Caco-2 (cell line): ENCODE measurements around the gene RGS14. TPM values are rescaled to one million over a fixed set of nuclear protein-coding genes. Genes with fewer than 3 reads are reported as not detected.
A peak's percentile ranks its signal among the peaks of the same experiment; 100 is the strongest.

Experiments used
- BruUV-seq: library from RNA; stranded (reverse); fragments of 400-500 nt; replicated peaks from 2 replicates; lab custom pipeline; 2021; lab: Mats Ljungman, UMichigan
- CTCF ChIA-PET: fragments of 300-600 bp; sonication (Branson Sonifier 250); formaldehyde crosslinking; loops from one replicate; lab custom pipeline; 2022; ENCODE audit warnings: antibody characterized with exemption; lab: Charles Lee
- POLR2A ChIA-PET: fragments of 300-600 bp; sonication (Branson Sonifier 250); formaldehyde crosslinking; loops from one replicate; lab custom pipeline; 2022; ENCODE audit warnings: antibody characterized with exemption; lab: Charles Lee
- DNase-seq, 2 experiments: peaks; one replicate each; pipeline versions ENCODE4 v3.0.0 to v3.0.0-alpha.2; 2020 to 2022
- H3K27me3 ChIP-seq: replicated peaks from 2 replicates; pipeline ENCODE4 v1.6.0; 2011; ENCODE audit warnings: low read length; ENCODE audit not compliant: control insufficient read depth, insufficient read depth
- H3K36me3 ChIP-seq: 2 replicates; pipeline ENCODE4 v1.5.1; 2011; ENCODE audit warnings: low read length; ENCODE audit not compliant: control insufficient read depth, insufficient read depth
- H3K4me1 ChIP-seq: fragments of 250-450 bp; sonication (Bioruptor Pico); 2 replicates; pipeline ENCODE4 v1.5.1; 2020; ENCODE audit warnings: mild to moderate bottlenecking
- H3K4me3 ChIP-seq: 2 replicates; pipeline ENCODE4 v1.5.1; 2011; ENCODE audit warnings: low read depth, mild to moderate bottlenecking, control low read depth, low read length
- H3K9me3 ChIP-seq: fragments of 250-450 bp; sonication (Bioruptor Pico); 2 replicates; pipeline ENCODE4 v1.5.1; 2020; ENCODE audit warnings: mild to moderate bottlenecking, moderate library complexity
- H3K27ac Mint-ChIP-seq: one replicate; pipeline ENCODE4 v1.8.0; 2022; ENCODE audit warnings: mixed read lengths; ENCODE audit not compliant: unreplicated experiment
- H3K27me3 Mint-ChIP-seq: one replicate; pipeline ENCODE4 v1.8.0; 2022; ENCODE audit warnings: mixed read lengths; ENCODE audit not compliant: insufficient read depth, unreplicated experiment
- H3K36me3 Mint-ChIP-seq: one replicate; pipeline ENCODE4 v1.8.0; 2022; ENCODE audit warnings: mild to moderate bottlenecking, mixed read lengths; ENCODE audit not compliant: insufficient read depth, unreplicated experiment
- H3K4me1 Mint-ChIP-seq: one replicate; pipeline ENCODE4 v1.8.0; 2022; ENCODE audit warnings: low read depth, mixed read lengths; ENCODE audit not compliant: unreplicated experiment
- H3K4me3 Mint-ChIP-seq: one replicate; pipeline ENCODE4 v1.8.0; 2022; ENCODE audit warnings: mild to moderate bottlenecking, moderate library complexity, mixed read lengths; ENCODE audit not compliant: unreplicated experiment
- H3K9me3 Mint-ChIP-seq: one replicate; pipeline ENCODE4 v1.8.0; 2022; ENCODE audit warnings: mixed read lengths; ENCODE audit not compliant: unreplicated experiment
- intact Hi-C: fragments of 100-400 bp; cut with micrococcal nuclease; formaldehyde crosslinking; loops from one replicate; pipeline ENCODE4 v1.10.0; 2022; ENCODE audit not compliant: unreplicated experiment
- total RNA-seq: library from RNA; stranded (reverse); gene quantifications from 2 replicates; pipeline ENCODE4 v1.2.3, GENCODE V29; 2022
- TF ChIP-seq, protein P1 (sequence below), 2 experiments: fragments of 200-600 bp in 1 of 2; IDR thresholded peaks; 1 replicate in 1 of 2; 2 replicates in 1 of 2; pipeline versions ENCODE4 v1.5.1 to v1.8.0; 2011 to 2022; ENCODE audit warnings: antibody characterized with exemption in 1 of 2, control low read depth in 1 of 2, inconsistent platforms in 1 of 2, low read depth in 1 of 2, low read length in 1 of 2, mild to moderate bottlenecking in 1 of 2, moderate library complexity in 1 of 2; ENCODE audit not compliant: insufficient read depth in 1 of 2, severe bottlenecking in 1 of 2, unreplicated experiment in 1 of 2

RGS14 gene
- total RNA-seq, 1 experiment from 2014 or later = 15.2 TPM

GRCh38 chr5:177316005-177316404 lies 41.7 kb upstream of the RGS14 start:
- no peaks in the 10 kb centered on the region; the same call in 1 of the 2 replicates for H3K36me3 ChIP-seq
- Mint-ChIP-seq H3K4me3 (no peak overlapping the region), H3K36me3 (peaks cover 33% of the 10 kb centered on the region), H3K4me1 (peaks cover 12% of the 10 kb centered on the region), H3K27ac (no peak overlapping the region), H3K9me3 (no peaks in the 10 kb centered on the region), H3K27me3 (no peaks in the 10 kb centered on the region)
- no peaks in the 10 kb centered on the region for H3K9me3 ChIP-seq
- TF ChIP-seq, protein P1, sequence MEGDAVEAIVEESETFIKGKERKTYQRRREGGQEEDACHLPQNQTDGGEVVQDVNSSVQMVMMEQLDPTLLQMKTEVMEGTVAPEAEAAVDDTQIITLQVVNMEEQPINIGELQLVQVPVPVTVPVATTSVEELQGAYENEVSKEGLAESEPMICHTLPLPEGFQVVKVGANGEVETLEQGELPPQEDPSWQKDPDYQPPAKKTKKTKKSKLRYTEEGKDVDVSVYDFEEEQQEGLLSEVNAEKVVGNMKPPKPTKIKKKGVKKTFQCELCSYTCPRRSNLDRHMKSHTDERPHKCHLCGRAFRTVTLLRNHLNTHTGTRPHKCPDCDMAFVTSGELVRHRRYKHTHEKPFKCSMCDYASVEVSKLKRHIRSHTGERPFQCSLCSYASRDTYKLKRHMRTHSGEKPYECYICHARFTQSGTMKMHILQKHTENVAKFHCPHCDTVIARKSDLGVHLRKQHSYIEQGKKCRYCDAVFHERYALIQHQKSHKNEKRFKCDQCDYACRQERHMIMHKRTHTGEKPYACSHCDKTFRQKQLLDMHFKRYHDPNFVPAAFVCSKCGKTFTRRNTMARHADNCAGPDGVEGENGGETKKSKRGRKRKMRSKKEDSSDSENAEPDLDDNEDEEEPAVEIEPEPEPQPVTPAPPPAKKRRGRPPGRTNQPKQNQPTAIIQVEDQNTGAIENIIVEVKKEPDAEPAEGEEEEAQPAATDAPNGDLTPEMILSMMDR (IDR thresholded peaks at IDR 0.05; ENCODE audit: insufficient read depth in 1 of 2, low read depth in 1 of 2, low read length in 1 of 2, severe bottlenecking in 1 of 2, unreplicated experiment in 1 of 2) = no peak
- BruUV-seq = no TSS peak
- ChIA-PET POLR2A (interaction anchor here (0.6 kb wide), 2 partner anchors 13 to 16 kb away, joined by 4 to 8 read pairs; partner anchors contain the start of gene RAB24), CTCF (interaction anchor here (0.6 to 1.4 kb wide), 3 partner anchors 55 to 138 kb away, joined by 4 to 8 read pairs (median 5); partner anchors contain the start of gene GRK6)
- no peak overlapping the region for H3K4me3 ChIP-seq
- intact Hi-C loops = no loop called here
- no peak for DNase-seq
- H3K27me3 ChIP-seq = no peaks in the 10 kb centered on the region
- no peaks in the 10 kb centered on the region for H3K4me1 ChIP-seq

GRCh38 chr5:177317959-177318377 lies 39.8 kb upstream of the RGS14 start:
- no peaks in the 10 kb centered on the region for H3K27me3 Mint-ChIP-seq
- POLR2A ChIA-PET = interaction anchor here (0.6 kb wide), 1 partner anchor 34 kb away, joined by 3 read pairs; the partner anchor contains the start of gene LMAN2
- H3K27ac Mint-ChIP-seq = peak overlapping the region; percentile 42
- no TSS peak for BruUV-seq
- no peak overlapping the region for H3K4me3 Mint-ChIP-seq
- H3K36me3 Mint-ChIP-seq = peaks cover 28% of the 10 kb centered on the region
- no peaks in the 10 kb centered on the region for H3K9me3 Mint-ChIP-seq
- Histone ChIP-seq H3K27me3 (no peaks in the 10 kb centered on the region), H3K4me3 (no peak overlapping the region), H3K36me3 (no peaks in the 10 kb centered on the region; the same call in 1 of the 2 replicates), H3K9me3 (no peaks in the 10 kb centered on the region), H3K4me1 (no peaks in the 10 kb centered on the region)
- peaks cover 10% of the 10 kb centered on the region for H3K4me1 Mint-ChIP-seq
- peak; percentile 83 to 84 for DNase-seq
- CTCF ChIA-PET = interaction anchor here (0.7 to 1.7 kb wide), 3 partner anchors 8 to 52 kb away, joined by 4 to 15 read pairs (median 5); no protein-coding TSS in a partner anchor
- intact Hi-C loops = loop anchor here (1.0 kb wide), 4 partner anchors 18 to 86 kb away; no protein-coding TSS in a partner anchor
- TF ChIP-seq, protein P1 (IDR thresholded peaks at IDR 0.05; ENCODE audit: insufficient read depth in 1 of 2, low read depth in 1 of 2, low read length in 1 of 2, severe bottlenecking in 1 of 2, unreplicated experiment in 1 of 2) = peak; percentile 92 to 93

- DNase-seq = no peak
- ChIA-PET CTCF (interaction anchor here (0.5 to 0.8 kb wide), 3 partner anchors 10 to 231 kb away, joined by 3 read pairs; no protein-coding TSS in a partner anchor), POLR2A (no interaction called here)
- H3K4me1 Mint-ChIP-seq = peaks cover 17% of the 10 kb centered on the region
- Histone ChIP-seq H3K9me3 (no peaks in the 10 kb centered on the region), H3K27me3 (no peaks in the 10 kb centered on the region), H3K4me3 (no peak overlapping the region), H3K36me3 (no peaks in the 10 kb centered on the region; the same call in 1 of the 2 replicates), H3K4me1 (peaks cover 10% of the 10 kb centered on the region)
- intact Hi-C loops = no loop called here
- H3K9me3 Mint-ChIP-seq = no peaks in the 10 kb centered on the region
- BruUV-seq = no TSS peak
- no peak overlapping the region for H3K27ac Mint-ChIP-seq
- H3K4me3 Mint-ChIP-seq = no peak overlapping the region
- H3K36me3 Mint-ChIP-seq = peaks cover 35% of the 10 kb centered on the region
- TF ChIP-seq, protein P1 (IDR thresholded peaks at IDR 0.05; ENCODE audit: insufficient read depth in 1 of 2, low read depth in 1 of 2, low read length in 1 of 2, severe bottlenecking in 1 of 2, unreplicated experiment in 1 of 2) = no peak
- no peaks in the 10 kb centered on the region for H3K27me3 Mint-ChIP-seq
Measured at GRCh38 chr5:177319913-177320588, 37.7 kb upstream of the RGS14 start.
